GM23248 (cell line): ENCODE measurements around the gene PDE3B.

Source experiments
- EZH2 ChIP-seq: fragments of 200-600 bp; sonication (generic); IDR thresholded peaks from 2 replicates; pipeline ENCODE4 v1.6.1; 2018; ENCODE audit warnings: antibody characterized with exemption, mild to moderate bottlenecking; ENCODE audit not compliant: insufficient read depth, poor library complexity, severe bottlenecking
- EZH2phosphoT487 ChIP-seq: fragments of 200-600 bp; sonication (generic); IDR thresholded peaks from 2 replicates; pipeline ENCODE4 v1.6.1; 2018; ENCODE audit warnings: antibody characterized with exemption, moderate library complexity, mild to moderate bottlenecking, low read depth; ENCODE audit not compliant: insufficient read depth

DNA sequence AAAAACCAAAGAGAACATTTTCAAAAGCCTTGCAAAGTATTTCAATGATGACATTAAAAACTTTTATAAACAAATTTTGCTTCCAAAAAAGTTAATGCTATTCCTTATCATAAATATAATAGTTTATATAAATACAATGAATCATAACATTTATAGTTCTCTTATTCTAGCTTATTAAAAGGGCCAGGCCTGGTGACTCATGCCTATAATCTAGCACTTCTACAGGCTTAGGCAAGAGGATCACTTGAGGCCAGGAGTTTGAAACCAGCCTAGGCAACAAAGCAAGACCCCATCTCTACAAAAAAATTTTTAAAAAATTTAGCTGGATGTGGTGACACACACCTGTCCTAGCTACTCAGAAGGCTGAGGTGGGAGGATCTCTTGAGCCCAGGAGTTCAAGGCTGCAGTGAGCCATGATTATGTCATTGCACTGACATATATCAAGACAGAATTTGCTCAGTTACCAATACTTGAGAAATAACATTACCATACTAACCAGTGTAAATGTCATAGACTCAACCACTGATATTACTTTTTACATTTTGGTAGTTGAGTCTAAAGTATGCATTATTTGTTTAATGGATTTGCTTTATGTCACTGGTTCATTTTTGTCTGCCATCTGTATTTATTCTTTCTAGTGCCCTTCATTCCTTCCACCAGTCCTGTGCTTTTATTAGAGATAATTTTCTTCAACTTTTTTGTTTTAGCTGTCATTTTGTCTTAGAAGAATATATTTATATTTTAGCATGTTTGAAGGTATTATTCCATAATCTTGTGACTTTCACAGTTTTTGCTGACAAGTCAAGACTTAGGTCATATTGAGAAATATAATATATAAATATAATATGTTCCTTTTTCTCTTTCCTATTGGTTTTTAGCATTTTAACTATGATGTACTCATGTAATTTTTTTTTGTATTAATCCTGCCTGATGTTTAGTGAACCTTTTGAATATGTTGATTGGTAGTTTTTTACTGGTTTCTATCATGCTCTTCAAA is 192.2 kb downstream of the PDE3B start:
- TF ChIP-seq EZH2 = no peak
- TF ChIP-seq EZH2phosphoT487 = no peak
